A172 (cell line): Measurements from ENCODE around the gene C11orf24. TPM values are rescaled to one million over a fixed set of nuclear protein-coding genes. Genes with fewer than 3 reads are reported as not detected.

Experiments used
- DNase-seq: peaks from one replicate; pipeline ENCODE4 v3.0.0-alpha.2; 2015; ENCODE audit warnings: low spot score
- total RNA-seq: library from RNA; depleted of rRNA; stranded (reverse); fragments of >200 nt; shearing (Covaris generic); gene quantifications from 2 replicates; pipeline ENCODE4 v1.2.3, GENCODE V29; 2014

The C11orf24 gene
- total RNA-seq, 1 experiment from 2014 or later, result 52.4 TPM

DNA sequence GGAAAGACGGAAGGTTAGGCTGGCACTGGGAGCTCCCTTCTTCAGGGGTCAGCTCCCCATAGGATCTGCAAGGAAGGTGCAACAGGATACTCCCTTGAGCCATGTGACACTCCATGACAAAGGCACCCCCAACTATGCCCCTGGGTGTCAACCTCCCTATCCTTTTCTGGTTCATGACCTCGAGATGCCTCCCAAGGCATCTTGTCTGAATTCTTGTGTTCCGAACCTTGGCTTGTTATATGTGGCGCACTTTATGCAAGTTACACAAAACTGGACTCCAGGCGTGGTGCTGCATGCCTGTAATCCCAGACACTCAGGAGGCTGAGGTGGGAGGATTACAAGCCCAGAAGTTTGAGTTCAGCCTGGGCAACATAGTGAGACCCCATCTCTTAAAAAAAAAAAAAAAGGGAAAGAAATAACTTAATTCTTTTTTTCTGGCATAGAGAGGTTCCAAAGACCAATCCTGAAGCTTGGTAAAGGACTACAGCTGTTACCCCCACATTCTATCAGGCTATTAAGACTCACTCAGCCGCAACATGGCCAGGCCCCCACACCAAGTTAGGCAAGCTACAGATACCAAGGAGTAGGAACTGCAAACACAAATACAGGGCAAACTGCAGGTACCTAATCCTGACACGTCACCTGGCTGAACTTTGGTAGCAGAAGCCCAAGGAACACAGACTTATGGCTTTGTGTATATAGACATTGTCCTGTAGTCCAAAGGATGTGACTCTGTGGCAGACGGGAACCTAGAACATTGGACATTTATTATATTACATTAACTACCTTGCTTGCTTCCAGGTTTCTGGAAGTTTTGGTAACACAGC is 1.4 kb downstream of the C11orf24 start:
- DNase-seq, result no peak

DNA sequence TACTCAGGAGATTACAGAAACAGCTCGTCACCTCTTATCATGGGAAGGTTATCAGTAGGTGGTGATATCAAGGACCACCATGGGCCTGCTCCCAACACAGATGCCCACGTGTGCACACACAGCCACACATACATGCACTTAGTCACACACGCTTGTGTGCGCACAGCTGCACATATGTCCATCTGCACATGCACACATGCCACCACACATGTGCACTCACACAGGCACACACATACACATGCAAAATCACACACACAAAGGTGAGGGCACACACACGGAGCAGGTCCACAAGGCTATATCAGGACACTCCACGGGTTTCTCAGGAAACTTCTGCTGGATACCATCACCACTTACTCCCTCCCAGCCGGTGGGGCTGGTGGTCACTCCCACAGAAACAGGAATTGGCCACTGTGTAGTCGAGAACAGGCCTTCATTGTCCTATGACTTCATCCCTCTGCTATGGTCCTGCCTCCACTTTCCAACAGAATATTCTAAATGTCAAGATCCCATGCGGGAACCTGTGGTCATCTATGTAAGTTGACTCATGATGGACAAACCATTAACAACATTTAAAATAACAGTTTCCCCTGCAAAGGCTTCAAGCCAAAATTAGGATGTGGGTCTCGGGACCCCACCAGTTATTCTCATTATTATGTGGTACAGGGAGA is 2.2 kb downstream of the C11orf24 start:
- DNase-seq, result peak; percentile 49

DNA sequence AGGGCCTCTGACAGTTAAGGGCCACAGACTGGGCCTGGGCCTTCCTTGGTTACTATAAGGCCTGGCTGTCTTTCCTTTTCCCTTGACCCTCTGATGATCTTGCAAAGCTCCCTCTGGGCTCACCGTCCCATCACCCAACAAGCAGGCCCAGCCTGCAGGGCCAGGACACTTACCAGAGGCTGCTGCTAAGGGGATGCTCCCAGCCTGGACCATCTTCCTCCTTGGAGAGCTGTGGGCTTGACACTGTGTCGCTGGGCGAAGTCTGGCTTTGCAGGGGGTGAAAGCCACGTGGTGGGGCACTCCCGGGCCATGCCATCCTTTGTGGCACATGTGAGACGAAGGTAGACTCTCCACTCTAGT is 3.9 kb downstream of the C11orf24 start:
- DNase-seq, result no peak

DNA sequence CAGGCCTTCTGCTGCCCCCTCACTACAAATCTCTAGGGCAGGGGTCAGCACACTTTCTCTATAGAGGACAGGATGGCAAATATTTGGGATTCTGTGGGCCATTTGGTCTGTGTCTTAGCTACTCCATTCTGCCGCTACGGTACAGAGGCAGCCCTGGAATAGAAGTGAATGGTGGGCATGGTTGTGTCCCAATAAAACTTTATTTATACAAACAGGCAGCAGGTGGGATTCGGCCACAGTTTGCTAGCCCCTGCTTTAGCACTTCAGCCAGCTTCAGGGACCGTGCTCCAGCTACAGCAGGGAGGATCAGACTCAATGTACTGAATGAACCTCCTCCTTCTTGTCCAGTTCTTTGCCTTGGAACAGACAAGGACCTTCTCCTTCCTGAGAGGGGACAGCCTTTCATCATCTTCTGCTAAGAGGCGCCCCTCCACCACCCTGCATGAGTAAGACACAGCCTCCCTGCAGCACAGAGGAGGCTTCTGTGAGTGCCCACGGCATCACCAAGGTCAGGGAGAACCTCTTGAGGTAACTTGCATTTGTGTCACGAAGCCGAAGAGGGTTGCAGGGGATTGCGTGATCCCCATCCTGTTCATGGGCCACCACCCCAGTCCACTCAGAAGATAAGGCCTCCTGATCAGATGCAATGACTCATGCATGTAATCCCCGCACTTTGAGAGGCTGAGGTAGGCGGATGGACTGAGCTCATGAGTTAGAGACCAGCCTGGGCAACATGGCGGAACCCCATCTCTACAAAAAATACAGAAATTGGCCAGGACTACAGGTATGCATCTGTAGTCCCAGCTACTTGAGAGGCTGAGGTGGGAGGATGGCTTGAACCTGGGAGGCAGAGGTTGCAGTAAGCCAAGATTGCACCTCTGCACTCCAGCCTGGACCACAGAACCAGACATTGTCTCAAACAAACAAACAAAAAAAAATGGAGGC is 4.6 kb downstream of the C11orf24 start:
- DNase-seq, result no peak

DNA sequence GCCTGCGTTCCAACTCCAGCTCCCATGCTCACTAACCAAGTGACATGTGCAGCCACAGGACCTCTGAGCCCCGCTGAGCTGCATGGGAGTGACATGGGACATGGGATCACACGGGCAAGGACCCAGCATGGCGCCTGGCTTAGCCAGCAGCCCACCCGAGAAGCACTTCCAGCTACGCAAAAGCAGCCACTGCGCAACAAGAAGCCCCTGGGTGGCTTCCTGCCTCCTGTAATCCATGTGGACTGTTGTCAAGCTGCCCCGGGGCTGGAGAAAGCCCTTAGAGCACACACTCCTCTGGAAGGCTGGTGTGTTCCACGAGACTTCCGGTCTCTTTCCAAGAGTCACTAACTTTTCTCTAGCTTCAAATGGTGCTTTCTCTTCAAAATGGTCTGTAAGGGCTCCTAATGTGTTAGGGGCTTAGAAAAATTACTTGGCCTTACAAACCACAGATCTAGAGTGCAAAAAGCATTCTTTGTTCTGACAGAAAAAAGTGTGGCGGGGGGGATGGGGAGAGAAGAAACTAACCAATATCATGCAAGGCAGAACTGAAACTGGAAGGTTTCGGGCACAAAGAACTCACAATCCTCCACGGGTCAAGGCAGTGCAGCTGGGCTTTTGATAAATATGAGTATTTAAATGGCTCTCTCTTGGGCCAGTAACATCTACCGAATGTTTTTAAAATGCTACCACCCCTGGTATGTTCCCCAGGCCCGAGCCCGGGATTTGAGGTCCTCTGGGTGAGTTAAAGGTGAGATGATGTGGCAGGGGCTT is 5.5 kb downstream of the C11orf24 start:
- DNase-seq, result no peak

DNA sequence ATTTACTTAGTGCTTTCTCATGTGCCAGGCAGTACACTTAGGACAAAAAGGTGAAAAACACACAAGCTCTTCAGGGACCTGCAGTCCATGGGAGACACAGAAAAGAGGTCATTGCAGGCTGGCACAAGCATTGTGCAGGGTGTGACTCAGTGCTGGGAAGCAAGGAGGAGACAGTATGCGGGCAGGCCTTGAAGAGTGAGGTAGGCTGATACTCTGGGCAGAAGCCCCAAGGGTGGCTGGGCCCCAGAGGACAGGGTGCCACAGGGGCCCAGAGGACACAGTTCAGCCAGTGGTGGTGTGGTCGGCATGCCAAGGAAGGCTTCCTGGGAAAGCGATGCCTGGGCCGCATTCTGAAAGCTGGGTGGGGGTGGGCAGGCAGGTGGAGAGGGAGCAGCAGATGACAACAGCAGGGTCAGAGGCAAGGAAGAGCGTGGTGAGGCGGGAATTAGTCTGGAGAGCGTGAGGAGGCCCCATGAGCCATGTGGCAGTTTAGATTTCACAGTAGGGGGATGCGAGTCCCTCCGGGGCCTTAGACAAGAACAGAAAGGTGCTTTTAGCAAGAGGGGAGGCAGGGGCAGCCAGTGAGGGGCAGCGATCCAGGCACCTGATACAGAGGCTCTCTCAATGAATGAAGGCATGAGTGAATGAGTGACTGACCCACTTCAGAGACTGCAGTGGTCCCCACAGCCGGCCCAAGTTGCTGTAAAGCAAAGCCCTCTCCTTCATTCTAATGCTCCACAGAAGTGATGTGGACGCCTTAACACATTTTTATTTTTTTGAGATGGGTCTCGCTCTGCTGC is 6.8 kb downstream of the C11orf24 start:
- DNase-seq, result no peak

DNA sequence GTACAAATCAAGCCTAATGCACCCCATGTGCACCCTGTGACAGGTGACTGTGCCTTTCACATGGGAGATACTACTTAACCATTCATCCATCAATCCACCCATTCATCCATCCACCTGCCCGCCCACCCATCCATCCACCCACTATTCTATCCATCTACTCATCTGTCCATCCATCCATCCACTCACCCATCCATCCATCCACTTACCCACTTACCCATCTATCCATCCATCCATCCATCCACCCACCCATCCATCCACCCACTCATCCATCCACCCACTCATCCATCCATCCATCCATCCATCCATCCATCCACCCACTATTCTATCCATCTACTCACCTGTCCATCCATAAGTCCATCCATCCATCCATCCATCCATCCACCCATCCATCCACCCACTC is 7.5 kb downstream of the C11orf24 start:
- no peak for DNase-seq

DNA sequence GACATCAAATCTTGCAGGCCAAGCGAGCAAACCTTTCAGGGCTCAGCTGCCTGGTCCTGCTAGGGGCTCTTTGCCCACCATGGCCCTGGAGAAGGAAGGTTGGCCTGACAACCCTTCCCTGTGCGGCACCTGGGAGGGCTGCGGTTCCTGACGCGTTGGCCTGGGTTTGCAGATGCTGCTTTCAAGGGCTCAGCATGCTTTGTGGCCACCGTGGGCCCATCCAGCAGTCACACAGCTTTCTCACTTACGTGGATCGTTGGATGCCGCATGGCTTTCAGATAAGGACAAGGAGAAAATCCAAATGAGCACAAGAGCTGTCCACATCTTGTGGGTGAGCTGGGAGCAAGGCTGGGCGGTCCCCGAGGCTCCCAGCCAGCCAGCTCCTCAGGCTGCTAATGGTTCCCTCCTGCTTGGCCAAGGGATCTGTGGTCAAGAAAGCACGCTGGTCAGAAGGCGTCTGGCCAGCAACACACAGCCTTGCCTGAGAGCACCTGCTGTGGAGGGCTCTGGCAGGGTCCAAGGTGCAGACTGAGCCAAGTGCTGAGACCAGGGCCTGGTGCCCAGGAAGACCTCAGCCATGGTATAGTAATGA is 8.2 kb downstream of the C11orf24 start:
- no peak for DNase-seq

DNA sequence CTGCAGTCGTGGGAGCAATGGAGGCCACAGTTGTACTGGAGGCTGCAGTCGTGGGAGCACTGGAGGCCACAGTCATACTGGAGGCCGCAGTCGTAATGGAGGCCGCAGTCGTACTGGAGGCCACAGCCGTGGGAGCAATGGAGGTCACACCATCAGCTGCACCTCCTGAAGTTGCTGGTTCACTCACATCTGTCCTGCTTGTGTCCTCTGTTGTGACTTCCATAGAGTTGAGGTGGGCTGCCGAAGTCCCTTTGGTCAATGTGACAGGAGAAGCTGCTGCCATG is 9.3 kb downstream of the C11orf24 start:
- DNase-seq, result no peak

DNA sequence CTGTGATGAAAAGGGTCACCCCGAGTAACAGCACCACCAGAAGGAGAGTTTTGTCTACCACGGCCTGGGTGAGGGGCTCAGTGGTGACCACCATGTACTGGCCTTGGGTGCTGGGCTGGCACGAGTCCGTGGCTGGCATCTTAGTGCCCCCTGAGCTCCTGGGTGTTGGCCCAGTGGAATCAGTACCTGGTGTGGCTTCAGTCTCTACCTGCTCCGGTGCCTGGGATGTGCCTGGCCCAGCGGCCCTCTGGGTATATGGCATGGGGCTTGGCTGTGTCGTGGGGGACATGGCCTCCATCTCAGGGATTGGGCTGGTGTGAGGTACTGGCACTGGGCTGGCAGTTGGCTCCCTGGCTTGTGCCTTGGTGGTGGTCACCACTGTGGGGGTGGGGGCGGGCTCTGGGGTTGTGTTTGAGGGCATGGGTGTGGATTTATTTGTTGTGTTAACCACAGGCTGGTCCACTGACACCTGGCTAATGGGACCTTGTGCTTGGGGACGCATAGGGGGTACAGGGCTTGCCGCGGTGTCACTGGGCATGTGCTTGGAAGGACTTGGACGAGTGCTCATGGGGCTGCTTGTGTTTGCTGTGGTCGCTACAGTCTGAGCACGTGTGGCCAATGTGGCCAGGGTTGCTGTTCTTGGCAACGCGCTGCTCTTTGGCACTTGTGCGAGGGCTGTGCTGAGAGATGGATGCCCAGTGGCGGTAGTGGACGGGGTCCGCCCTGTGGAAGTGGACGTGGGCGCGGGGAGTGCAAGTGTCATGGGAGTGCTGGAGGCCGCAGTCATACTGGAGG is 9.8 kb downstream of the C11orf24 start:
- no peak for DNase-seq

DNA sequence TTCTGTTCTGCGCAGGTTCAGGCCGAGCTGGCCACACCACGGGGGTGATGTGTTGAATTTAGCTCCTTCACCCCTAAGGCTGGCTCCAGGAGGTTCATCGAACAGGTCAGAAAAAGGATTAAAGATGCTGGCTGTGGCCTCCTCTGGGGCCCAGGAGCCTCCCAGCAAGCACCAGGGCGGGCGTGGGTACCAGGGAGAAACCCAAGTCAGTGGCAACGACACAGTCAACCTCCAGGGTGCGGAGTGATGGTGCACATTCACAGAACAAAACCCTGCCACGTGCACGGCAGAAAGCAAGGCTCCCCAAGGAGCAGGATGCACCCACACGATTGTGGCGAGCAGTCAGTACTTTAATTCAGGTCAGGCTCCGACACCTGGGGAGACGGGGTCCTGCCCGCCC is 10.8 kb downstream of the C11orf24 start:
- no peak for DNase-seq

DNA sequence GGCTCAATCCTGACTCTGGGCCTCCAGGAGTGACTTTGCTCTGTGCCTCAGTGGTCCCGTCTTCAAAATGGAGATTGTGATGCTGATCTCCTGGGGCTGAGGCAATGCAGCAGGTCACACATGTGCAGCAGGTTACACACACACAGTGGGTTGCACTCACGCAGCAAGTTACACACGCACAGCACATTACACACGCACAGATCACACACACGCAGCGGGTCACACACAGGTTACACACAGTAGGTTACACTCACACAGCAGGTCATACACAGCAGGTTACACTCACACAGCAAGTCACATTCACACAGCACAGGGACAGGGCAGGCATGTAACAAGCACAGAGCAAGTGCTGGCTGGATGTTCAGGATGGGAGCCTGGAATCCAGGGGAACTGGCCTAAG is 11.3 kb downstream of the C11orf24 start:
- no peak for DNase-seq

DNA sequence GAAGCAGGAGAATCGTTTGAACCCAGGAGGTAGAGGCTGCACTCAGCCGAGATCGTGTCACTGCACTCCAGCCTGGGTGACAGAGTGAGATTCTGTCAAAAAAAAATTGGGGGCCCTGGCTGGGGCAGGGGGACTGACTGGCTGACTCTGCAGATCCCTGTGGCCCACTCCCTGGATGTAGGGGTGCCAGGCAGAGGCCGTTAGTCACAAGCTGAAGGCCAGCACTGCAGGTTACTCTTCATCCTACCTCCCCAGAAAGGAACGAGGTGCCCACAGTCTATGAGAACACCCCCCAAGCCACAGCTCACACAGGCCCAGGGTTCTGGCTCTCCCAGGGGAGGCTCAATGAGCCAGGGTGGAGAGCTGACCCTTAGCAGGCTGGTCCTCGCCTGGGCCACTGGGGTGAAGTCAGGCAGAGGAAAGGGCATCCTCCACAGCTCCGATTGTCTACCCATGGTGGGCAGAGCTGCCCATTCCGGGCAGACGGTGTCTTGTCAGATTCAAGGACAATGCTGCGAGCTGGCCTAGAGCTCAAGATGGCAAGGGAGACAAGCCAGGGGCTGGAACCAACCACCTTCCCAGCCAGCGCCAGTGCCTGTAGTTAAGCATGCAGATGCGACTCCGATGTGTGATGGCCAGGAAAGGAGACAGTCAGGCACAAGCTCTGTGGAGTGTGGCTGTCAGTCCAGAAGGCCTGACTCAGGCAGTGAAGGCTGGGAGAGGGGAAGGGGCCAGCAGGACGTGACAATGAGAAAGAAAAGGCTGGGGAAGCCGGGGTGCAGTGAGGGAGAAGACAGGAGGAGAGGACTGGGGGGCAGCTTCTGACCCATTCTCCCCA is 12.4 kb downstream of the C11orf24 start:
- DNase-seq, result no peak

DNA sequence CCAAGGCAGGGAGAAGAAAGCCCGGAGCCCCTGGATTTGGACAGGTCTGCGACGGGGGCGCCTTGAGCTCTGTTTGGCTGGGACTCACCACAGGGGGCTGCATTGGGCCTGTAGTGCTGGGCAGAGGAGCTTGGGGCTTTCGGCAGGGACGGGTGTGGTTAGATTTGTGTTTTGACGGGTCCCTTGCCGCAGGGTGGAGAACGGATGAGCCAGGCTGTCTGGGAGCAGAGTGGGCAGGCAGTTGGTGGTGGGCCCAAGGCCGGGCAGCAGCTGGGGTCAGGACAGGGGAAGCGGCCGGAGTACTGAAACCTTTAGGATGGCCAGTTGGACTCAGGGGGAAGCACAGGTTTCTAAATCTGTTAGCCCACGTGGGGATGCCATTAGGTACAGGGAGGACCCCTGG is 13.4 kb downstream of the C11orf24 start:
- DNase-seq, result no peak

DNA sequence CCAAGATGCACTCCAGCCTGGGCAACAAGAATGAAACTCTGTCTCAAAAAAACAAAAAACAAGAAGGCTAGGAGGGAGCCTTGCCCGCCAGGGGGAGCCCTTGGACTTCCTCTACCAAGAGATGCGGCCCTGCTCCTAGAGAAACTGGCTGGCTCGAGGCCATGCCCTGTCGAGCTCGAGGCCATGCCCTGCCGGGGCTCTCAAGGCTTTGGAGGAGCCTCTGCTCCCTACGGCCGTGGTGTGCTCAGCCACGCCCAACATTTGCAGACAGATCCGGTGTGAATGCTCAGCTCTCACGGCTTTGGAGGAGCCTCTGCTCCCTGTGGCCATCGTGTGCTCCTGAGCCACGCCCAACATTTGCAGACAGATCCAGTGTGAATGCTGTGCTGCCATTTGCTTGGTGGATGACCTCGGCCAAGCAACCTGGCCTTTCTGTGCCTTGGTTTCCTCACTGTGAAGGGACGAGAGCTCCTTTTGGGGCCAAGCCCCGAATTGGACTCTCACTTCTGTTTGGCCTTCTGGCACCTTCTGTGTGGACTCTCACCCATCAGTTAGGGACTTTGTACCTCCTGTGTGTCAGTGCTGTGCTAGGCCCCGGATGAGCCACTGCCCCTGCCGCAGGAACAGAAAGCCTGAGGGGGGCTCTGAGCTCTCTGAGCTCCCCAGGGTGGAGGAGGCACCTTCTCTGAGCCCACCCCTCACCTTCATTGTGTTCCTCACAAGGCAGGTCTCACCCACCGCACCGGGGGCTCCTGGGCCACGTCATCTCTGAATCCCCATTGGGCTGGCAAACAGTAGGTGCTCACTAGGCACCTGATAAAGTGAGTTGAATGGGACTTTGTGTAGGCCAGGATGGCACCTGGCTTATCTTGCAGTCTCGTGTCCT is 14.1 kb downstream of the C11orf24 start:
- DNase-seq, result peak; percentile 94

DNA sequence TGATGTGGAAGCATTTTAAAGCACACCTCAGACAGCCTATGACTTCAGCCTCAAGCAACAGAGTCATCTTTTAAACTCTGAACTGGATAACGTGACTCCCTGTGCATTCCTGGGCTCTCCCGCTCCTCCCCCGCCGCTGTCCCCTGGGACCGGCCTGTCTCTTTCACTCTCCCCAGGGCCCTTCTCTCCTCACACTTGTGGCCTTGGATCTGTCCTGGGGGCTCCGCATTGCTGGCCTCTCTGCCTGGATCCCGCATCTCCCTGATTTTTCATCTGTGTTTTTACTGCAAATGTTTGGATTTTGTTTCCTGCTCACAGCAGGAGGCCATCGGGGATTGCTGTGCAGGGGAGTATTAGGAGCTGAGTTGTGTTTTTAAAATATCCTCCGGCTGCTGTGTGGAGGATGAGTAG is 15.4 kb downstream of the C11orf24 start:
- DNase-seq, result peak; percentile 32

DNA sequence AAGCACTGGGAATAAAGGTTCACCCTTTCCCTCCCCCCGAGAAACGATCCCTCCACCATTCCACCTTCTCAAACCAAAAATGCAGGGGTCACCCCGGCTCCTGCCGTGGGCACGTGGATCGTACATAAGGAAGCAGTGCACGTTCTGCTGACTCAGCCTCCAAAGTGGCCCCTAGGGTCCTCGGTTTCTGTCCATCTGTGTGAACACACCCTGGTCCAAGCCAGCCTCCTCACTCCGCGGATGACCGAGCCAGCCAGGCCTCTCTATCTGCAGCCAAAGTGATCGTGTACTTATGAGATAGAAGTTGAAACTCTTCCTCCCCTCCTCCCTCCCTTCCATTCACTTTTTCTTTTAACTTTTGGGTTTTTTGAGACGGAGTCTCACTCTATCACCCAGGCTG is 16.2 kb downstream of the C11orf24 start:
- DNase-seq, result no peak

DNA sequence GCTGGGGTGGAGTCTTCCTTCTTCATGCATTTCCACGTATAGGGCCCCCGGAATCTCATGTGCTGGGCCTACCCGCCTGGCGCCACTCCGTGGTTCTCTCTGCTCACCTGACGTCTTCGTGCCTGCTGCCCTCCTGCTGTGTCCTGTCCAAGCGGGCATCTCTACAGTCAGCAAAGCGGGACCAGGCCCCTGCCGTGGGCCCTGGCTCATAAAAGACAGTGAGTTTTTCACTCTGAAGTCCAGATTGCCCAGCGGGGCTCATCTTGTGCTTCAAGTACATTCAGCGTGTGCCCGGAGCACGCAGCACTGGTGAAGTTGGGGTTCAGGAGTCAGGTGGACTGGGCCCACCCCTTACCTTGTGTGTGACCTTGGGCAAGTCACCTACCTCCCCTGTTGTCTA is 17.4 kb downstream of the C11orf24 start:
- DNase-seq, result no peak
